H7 (cell line): ENCODE data around the gene ZNF675. TPM values are rescaled to one million over a fixed set of nuclear protein-coding genes. Genes with fewer than 3 reads are reported as not detected.
"Not testable (repeated sequence)": the region's sequence is repeated elsewhere in the genome, so short reads cannot be mapped to it uniquely, and the experiment has no call there.

ENCODE experiments used
- DNase-seq: peaks from one replicate; pipeline ENCODE4 v3.0.0; 2012
- H3K27me3 ChIP-seq: 2 replicates; pipeline ENCODE4 v1.6.0; 2011; ENCODE audit warnings: mild to moderate bottlenecking, low read length; ENCODE audit not compliant: control insufficient read depth, insufficient read depth
- H3K36me3 ChIP-seq: replicated peaks from 2 replicates; pipeline ENCODE4 v1.5.1; 2011; ENCODE audit warnings: low read length; ENCODE audit not compliant: control insufficient read depth, insufficient read depth
- H3K4me3 ChIP-seq: 2 replicates; pipeline ENCODE4 v1.5.1; 2011; ENCODE audit warnings: low read depth, mild to moderate bottlenecking, control low read depth, low read length, moderate library complexity; ENCODE audit not compliant: insufficient read depth
- total RNA-seq: library from RNA; depleted of rRNA; stranded (reverse); fragments of >200 nt; shearing (Covaris generic); gene quantifications from 2 replicates; pipeline ENCODE4 v1.2.3, GENCODE V29; 2014; rRNA removed

The ZNF675 gene
- total RNA-seq = 18.5 and 36.9 TPM in 2 replicates

DNA sequence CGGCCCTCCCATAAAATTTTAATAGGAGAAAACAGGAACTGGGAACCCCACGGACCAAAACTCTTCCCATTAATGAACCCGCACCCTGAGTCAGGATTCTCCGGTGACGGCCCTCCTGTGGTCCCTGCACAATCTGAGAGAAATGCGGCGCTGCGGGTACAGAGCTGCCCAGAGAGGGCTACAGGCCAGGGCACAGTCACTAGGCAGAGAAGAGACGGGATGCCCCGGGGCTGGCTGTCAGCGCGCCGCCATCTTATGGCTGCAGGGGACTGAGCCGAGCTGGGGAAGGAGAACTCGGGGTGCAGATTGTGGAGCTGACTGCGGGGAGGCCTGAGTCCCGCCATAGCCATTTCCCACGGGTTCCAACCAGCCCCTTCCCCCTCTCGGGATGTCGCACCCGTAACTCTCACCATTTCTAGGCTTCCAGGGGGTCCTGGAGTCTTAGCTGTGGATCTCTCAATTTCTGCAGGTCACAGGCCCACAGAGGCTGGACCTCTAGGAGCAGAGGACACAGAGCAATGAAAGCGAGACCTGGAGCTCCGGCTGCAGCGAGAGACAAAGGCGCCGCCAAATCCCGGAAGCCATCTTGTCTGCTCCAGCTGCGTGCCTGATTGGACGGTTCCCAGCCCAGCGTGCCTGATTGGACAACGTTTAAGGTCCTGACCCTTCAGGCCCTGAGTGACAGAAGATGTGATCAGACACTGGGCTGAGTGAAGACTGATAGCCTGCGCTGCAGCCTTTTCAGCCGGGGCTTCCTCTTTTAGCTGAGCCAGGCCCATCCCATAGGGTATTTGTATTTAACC, at the start of gene ZNF675:
Gene ZNF675, minus strand, starts transcription at position 592 of the 803 bp plus-strand sequence. Its CDS starts 179 bp downstream, at position 413.
- DNase-seq = peak; percentile 74
- Histone ChIP-seq H3K4me3 (peak within 1 kb of the TSS; percentile 89), H3K36me3 (peaks cover 2% of the 10 kb centered on the region; the same call in 1 of the 2 replicates), H3K27me3 (no peaks in the 10 kb centered on the region)

DNA sequence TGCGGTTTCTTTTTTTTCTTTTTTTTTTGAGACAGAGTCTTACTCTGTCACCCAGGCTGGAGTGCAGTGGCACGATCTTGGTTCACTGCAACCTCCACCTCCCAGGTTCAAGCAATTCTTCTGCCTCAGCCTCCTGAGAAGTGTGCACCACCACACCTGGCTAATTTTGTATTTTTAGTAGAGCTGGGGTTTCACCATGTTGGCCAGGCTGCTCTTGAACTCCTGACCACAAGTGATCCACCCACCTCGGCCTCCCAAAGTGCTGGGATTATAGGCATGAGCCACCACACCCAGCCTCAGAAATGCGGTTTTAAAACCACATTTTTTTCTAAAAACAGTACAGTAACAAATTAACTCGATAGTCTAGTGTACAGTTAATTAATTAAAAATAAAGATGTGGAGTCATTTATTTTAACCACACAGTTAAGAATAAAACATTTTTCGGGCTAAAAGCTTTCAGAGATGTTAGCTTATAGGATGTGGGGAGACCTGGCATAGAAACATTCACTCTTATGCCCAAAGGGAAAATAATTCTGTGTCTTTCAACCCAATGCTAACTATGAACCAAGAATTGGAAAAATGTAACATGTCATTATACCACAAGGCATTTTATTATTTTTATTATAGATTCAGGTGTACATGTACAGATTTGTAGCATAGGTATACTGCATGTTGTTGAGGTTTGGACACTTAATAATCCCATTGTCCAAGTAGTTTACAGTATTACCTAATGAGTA, 43.9 kb upstream of the ZNF675 start:
- not testable (repeated sequence) for H3K27me3 ChIP-seq, H3K4me3 ChIP-seq, H3K36me3 ChIP-seq, DNase-seq

DNA sequence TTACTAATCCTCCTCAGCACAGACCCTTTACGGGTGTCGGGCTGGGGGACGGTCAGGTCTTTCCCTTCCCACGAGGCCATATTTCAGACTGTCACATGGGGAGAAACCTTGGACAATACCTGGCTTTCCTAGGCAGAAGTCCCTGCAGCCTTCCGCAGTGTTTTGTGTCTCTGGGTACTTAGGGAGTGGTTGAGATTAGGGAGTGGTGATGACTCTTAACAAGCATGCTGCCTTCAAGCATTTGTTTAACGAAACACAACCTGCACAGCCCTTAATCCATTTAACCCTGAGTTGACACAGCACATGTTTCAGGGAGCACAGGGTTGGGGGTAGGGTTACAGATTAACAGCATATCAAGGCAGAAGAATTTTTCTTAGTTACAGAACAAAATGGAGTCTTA, 37.1 kb upstream of the ZNF675 start:
- DNase-seq, H3K4me3 ChIP-seq: not testable (repeated sequence)

DNA sequence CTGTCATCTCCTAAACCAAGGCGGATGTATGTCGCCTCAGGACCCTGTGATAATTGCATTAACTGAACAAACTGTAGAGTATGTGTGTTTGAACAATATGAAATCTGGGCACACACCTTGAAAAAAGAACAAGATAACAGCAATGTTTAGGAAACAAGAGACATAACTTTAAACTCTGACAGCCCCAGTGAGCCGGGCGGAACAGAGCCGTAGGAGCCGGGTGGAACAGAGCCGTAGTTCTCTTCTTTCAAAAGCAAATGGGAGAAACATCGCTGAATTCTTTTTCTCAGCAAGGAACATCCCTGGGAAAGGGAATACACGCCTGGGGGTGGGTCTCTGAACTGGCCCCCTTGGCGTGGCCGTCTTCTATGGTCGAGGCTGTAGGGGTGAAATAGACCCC, 31.8 kb upstream of the ZNF675 start:
- no peaks in the 10 kb centered on the region for H3K36me3 ChIP-seq
- H3K4me3 ChIP-seq = peak overlapping the region; percentile 18
- DNase-seq = no peak
- H3K27me3 ChIP-seq = no peaks in the 10 kb centered on the region

More for the DNA sequence above, 37.1 kb upstream of the ZNF675 start:
- not testable (repeated sequence) for H3K27me3 ChIP-seq, H3K36me3 ChIP-seq

DNA sequence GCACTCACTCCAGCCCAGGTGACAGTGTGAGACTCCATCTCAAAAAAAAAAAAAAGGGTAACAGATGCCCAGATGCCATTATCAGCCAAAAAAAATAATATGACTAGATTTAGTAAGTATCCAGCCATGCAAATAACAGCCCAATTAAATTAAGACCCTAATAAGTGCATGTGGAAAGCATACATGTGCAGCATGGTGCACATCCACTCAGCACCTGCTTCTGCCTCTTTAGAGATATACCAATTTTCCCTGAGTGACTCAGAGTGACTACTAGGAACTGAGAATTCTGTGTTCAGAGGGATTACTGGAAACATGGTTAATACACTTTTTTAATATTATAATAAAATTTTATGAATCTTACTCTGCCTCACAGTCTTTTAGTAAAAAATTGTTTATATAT, 29.8 kb upstream of the ZNF675 start:
- no peak for DNase-seq
- Histone ChIP-seq H3K27me3 (no peaks in the 10 kb centered on the region), H3K36me3 (no peaks in the 10 kb centered on the region), H3K4me3 (no peak overlapping the region)

DNA sequence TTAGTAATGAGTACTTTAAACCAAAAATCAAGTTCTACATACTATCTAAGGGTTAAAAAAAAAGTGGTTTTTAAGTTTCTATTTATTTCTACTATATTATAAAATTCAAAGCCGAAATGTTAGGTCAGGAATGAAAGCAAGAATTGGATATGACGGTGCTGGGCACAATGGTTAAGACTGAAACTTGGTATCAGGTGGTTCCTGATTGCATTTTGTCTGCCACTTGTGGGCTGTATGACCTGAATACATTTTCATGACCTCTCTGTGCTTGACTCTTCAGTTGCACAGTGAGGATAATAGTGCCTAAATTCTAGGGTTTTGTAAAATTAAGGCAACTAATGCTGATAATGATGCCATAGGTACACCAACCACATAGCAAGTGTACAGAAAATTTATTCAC, 22.3 kb upstream of the ZNF675 start:
- DNase-seq = no peak
- H3K36me3 ChIP-seq = no peaks in the 10 kb centered on the region
- H3K27me3 ChIP-seq = no peaks in the 10 kb centered on the region
- no peak overlapping the region for H3K4me3 ChIP-seq

DNA sequence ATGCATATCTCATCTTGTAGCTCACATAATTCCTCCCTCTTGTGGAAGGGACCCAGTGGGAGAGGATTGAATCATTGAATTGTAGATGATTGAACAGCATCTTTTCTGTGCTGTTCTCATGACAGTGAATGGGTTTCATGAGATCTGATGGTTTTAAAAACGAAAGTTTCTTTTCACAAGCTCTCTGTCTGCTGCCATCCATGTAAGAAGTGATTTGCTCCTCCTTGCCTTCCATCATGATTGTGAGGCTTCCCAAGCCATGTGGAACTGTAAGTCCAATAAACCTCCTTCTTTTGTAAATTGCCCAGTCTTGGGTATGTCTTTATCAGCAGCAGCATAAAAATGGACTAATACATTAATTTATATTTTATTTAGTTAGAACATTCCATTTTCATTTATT, 19.6 kb upstream of the ZNF675 start:
- no peak for DNase-seq
- no peaks in the 10 kb centered on the region for H3K36me3 ChIP-seq
- no peaks in the 10 kb centered on the region for H3K27me3 ChIP-seq
- H3K4me3 ChIP-seq = no peak overlapping the region

DNA sequence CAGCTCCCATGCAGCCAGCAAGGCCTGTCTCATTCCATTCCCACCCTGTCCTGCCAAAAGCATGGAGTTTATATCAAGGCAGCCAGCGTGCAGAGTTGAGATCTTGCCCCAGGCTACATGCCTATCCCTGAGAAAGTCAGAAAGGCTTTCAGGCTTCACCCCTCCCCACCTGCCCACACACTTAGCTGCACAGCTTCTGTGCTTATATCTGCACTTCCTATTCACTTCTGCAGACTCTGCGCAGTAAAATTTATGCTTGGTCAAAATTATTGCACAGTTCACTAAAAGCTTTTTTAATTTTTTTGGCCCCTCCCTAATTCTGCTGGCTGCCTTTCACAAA, 12.5 kb upstream of the ZNF675 start:
- Histone ChIP-seq H3K36me3 (no peaks in the 10 kb centered on the region), H3K27me3 (no peaks in the 10 kb centered on the region), H3K4me3 (no peak overlapping the region; the same call in 1 of the 2 replicates)
- DNase-seq = no peak

DNA sequence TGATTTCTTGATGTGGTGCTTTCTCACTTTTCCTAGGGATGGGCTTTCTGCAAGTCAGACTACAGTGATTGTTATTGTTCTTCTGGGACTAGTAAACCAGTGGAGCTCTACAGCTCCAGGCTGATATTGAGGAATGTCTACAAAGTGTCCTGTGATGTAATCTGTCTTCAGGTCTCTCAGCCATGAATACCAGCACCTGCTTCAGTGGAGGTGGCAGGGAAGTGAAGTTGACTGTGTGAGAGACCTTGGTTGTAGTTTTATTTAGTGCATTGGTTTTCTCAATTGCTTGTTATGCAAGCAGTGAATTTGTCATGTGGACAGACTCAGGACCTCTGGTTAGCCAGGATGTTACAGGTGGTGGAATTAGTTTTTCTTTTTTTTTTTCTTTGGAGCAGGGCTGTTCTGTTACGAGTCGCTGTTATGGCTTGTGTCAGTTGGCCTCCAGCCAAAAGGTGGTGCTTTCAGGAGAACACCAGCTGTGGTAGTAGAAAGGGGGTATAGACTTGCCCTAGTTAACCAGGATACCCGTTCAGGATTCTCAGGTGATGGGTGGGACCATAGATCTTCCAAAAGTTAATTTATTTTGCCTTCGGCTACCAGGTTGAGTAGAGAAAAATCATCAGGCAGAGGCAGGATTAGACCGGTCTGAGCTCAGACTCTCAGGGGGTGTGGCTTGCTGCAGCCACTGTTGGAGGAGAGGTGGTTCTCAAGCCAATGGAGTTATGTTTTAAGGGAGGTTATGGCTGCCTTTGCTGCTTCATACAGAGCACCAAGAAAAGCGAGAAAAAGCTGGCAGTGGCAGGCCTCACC, 11.9 kb upstream of the ZNF675 start:
- no peak overlapping the region; the same call in 1 of the 2 replicates for H3K4me3 ChIP-seq
- peak; percentile 26 for DNase-seq

DNA sequence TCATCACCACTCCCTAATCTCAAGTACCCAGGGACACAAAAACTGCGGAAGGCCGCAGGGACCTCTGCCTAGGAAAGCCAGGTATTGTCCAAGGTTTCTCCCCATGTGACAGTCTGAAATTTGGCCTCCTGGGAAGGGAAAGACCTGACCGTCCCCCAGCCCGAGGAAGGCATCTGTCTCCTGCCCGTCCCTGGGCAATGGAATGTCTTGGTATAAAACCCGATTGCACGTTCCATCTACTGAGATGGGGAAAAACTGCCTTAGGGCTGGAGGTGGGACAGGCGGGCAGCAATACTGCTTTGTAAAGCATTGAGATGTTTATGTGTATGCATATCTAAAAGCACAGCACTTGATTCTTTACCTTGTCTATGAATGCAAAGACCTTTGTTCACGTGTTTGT, 5.9 kb upstream of the ZNF675 start:
- H3K27me3 ChIP-seq = not testable (repeated sequence)

More for the DNA sequence above, 11.9 kb upstream of the ZNF675 start:
- Histone ChIP-seq H3K27me3 (no peaks in the 10 kb centered on the region), H3K36me3 (no peaks in the 10 kb centered on the region)

DNA sequence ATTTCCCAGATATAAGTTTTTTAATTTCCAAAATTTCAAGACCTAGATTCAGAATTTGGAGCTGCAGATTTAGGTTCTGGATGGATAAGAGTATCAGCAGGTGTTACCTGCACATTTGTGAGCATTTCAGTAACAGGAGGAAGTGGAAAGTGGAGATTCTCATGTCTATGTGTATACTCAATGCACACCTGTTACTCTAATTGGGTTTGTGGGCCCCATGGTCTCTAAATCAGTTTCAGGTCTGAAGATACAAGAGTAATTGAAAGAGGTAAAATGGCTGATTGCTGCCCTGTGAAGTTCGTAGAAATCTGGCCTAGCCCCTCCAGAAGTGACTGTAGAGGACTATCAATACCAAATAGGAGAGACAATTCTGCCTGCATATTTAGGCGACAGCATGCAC, 13.9 kb downstream of the ZNF675 start:
- no peak for DNase-seq
- no peak overlapping the region for H3K4me3 ChIP-seq
- H3K36me3 ChIP-seq = no peaks in the 10 kb centered on the region
- no peaks in the 10 kb centered on the region for H3K27me3 ChIP-seq

More for the DNA sequence above, 5.9 kb upstream of the ZNF675 start:
- not testable (repeated sequence) for H3K4me3 ChIP-seq, DNase-seq, H3K36me3 ChIP-seq

DNA sequence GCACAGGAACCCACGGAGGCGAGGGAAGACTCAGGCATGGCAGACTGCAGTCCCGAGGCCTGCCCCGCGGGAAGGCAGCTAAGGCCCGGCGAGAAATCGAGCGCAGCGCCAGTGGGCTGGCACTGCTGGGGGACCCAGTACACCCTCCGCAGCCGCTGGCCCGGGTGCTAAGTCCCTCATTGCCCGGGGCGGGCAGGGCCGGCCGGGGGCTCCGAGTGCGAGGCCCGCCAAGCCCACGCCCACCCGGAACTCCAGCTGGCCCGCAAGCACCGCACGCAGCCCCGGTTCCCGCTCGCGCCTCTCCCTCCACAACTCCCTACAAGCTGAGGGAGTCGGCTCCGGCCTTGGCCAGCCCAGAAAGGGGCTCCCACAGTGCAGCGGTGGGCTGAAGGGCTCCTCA, 18.4 kb downstream of the ZNF675 start:
- DNase-seq, H3K36me3 ChIP-seq, H3K27me3 ChIP-seq, H3K4me3 ChIP-seq: not testable (repeated sequence)

DNA sequence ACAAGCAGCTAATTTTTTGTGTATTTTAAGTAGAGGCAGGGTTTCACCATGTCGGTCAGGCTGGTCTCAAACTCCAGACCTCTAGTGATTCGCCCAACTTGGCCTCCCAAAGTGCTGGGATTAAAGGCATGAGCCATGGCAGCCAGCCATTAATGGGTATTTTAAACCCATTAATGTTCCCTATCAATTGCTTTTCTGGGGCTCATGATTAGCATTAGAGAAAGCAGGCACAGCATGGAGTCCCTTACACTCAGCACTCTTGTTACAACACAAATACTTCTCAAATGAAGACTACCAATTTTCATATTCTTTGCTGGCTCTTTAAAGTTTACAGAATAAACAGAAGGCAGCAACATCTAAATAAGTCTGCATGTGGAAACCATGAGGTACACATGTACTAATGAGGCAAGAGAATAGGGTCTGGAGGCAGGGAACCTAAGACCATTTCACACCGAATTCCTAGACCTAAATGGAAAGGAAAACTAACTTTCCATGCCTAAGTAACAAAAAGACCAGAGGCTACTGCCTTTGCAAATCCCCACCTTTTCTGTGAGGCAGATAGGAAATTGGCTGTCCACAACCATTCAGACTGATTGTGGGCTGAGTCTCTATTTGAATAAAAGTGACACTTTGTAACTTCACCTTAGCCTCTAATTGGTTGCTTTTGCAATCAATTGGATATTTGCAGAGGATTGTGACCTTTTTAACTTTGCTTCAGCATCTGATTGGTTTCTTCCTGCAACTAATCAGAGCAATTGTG, 21.2 kb downstream of the ZNF675 start:
- Histone ChIP-seq H3K27me3 (no peaks in the 10 kb centered on the region), H3K4me3 (no peak overlapping the region), H3K36me3 (peaks cover 6% of the 10 kb centered on the region)
- DNase-seq = no peak

DNA sequence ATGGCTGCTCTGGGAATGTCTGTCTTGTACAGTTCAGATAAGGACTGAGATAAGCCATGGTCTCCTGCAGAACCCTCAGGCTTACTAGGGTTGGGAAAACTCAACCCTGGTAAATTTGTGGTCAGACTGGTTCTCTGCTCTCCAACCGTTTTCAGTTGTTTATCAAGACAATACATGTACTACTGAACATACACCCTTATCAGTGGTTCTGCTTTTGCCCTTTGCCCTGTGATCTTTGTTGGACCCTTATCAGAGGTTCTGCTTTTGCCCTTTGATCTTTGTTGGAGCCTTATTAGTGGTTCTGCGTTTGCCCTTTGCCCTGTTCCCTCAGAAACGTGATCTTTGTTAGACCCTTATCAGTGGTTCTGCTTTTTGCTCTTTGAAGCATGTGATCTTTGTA, 37.2 kb downstream of the ZNF675 start:
- not testable (repeated sequence) for H3K36me3 ChIP-seq, H3K27me3 ChIP-seq, H3K4me3 ChIP-seq, DNase-seq
